Left renal cortex interstitium (tissue), 4 donors: ENCODE data around the gene BCKDK. TPM values are rescaled to one million over a fixed set of nuclear protein-coding genes. Genes with fewer than 3 reads are reported as not detected.

Experiments used
- polyA plus RNA-seq, 4 donors: library from polyadenylated mRNA; unstranded; fragments of 120-200 nt; gene quantifications; one replicate each; pipeline ENCODE4 v1.2.1, GENCODE V29; 2013; ENCODE audit not compliant: insufficient read length in 4 of 4

BCKDK gene
- polyA plus RNA-seq, 4 donors: 34.5 to 48.8 (median 41.0) TPM

Other genes starting within 250 kb of the BCKDK start
- 10 to 100 TPM; 38.4 to 57.2 (median 44.5) TPM for gene BCL7C, start 214.3 kb upstream of the BCKDK start, polyA plus RNA-seq
- 1 to 10 TPM; 6.2 to 9.8 (median 7.7) TPM for gene CTF1, start 211.8 kb upstream of the BCKDK start, polyA plus RNA-seq
- gene FBXL19, start 184.8 kb upstream of the BCKDK start, polyA plus RNA-seq: 10 to 100 TPM; 16.3 to 38.8 (median 27.4) TPM
- 10 to 100 TPM; 18.7 to 22.5 (median 20.3) TPM for gene ORAI3, start 159.3 kb upstream of the BCKDK start, polyA plus RNA-seq
- gene SETD1A, start 150.6 kb upstream of the BCKDK start, polyA plus RNA-seq: 10 to 100 TPM; 15.3 to 23.3 (median 18.6) TPM
- gene HSD3B7, start 123.2 kb upstream of the BCKDK start, polyA plus RNA-seq: 10 to 100 TPM in 2 of 4 donors, 1 to 10 TPM in 2; 7.2 to 12.0 (median 9.4) TPM
- gene STX1B, start 97.7 kb upstream of the BCKDK start, polyA plus RNA-seq: 1 to 10 TPM in 3 of 4 donors, under 1 TPM in 1; 0.73 to 3.0 (median 1.8) TPM
- gene STX4, start 74.8 kb upstream of the BCKDK start, polyA plus RNA-seq: 10 to 100 TPM; 35.6 to 44.6 (median 41.2) TPM
- gene ZNF668, start 34.1 kb upstream of the BCKDK start, polyA plus RNA-seq: 1 to 10 TPM; 4.1 to 7.2 (median 6.5) TPM
- 10 to 100 TPM; 11.0 to 19.1 (median 12.5) TPM for gene ZNF646, start 34.0 kb upstream of the BCKDK start, polyA plus RNA-seq
- gene PRSS53, start 19.4 kb upstream of the BCKDK start, polyA plus RNA-seq: 1 to 10 TPM in 3 of 4 donors, under 1 TPM in 1; 0.48 to 2.1 (median 1.3) TPM
- gene VKORC1, start 13.6 kb upstream of the BCKDK start, polyA plus RNA-seq: 10 to 100 TPM; 68.3 to 92.8 (median 73.0) TPM
- 10 to 100 TPM; 56.6 to 86.1 (median 70.4) TPM for gene KAT8, start 9.3 kb downstream of the BCKDK start, polyA plus RNA-seq
- gene PRSS8, start 27.3 kb downstream of the BCKDK start, polyA plus RNA-seq: 10 to 100 TPM; 53.9 to 77.2 (median 67.5) TPM
- gene PRSS36, start 41.7 kb downstream of the BCKDK start, polyA plus RNA-seq: 1 to 10 TPM in 3 of 4 donors, under 1 TPM in 1; 0.92 to 1.7 (median 1.3) TPM
- 100 to 1,000 TPM; 571 to 934 (median 698) TPM for gene FUS, start 71.8 kb downstream of the BCKDK start, polyA plus RNA-seq
- gene PYCARD, start 94.4 kb downstream of the BCKDK start, polyA plus RNA-seq: 10 to 100 TPM in 2 of 4 donors, 1 to 10 TPM in 2; 7.5 to 17.9 (median 10.9) TPM
- under 1 TPM; 0.05 to 0.17 (median 0.09) TPM for gene TRIM72, start 105.7 kb downstream of the BCKDK start, polyA plus RNA-seq
- not detected for gene PYDC1, start 108.7 kb downstream of the BCKDK start, polyA plus RNA-seq
- 1 to 10 TPM; 1.5 to 3.2 (median 2.6) TPM for gene ITGAM, start 151.6 kb downstream of the BCKDK start, polyA plus RNA-seq
- gene ITGAX, start 246.8 kb downstream of the BCKDK start, polyA plus RNA-seq: 1 to 10 TPM in 1 of 4 donors, under 1 TPM in 3; 0.30 to 1.3 (median 0.55) TPM